ENCODE data around the gene CD3E.

The CD3E gene

GRCh38 chr11:118304568-118305248 is at the start of gene CD3E:
TSS of gene CD3E (plus strand) at chr11:118304730. CDS start at chr11:118304953, 223 bp downstream.
- no peak within 1 kb of the TSS for H3K4me3 ChIP-seq (ENCODE audit: low read length)
- DNase-seq (ENCODE audit: low read depth) = no peak
- TF ChIP-seq CTCF (conservative IDR thresholded peaks at IDR 0.05; ENCODE audit: low read length) = no peak

GRCh38 chr11:118258410-118258809 is 46.1 kb upstream of the CD3E start:
- DNase-seq (ENCODE audit: low read depth) = no peak
- no peak overlapping the region for H3K4me3 ChIP-seq (ENCODE audit: low read length)
- TF ChIP-seq CTCF (conservative IDR thresholded peaks at IDR 0.05; ENCODE audit: low read length) = peak; percentile 16; the same call in 1 of the 2 replicates

GRCh38 chr11:118259138-118259537 is 45.4 kb upstream of the CD3E start:
- TF ChIP-seq CTCF (conservative IDR thresholded peaks at IDR 0.05; ENCODE audit: low read length) = no peak
- H3K4me3 ChIP-seq (ENCODE audit: low read length) = no peak overlapping the region
- DNase-seq (ENCODE audit: low read depth) = no peak

GRCh38 chr11:118260353-118260752 is 44.2 kb upstream of the CD3E start:
- no peak for DNase-seq (ENCODE audit: low read depth)
- no peak for TF ChIP-seq CTCF (conservative IDR thresholded peaks at IDR 0.05; ENCODE audit: low read length)
- no peak overlapping the region for H3K4me3 ChIP-seq (ENCODE audit: low read length)

GRCh38 chr11:118263112-118263511 is 41.4 kb upstream of the CD3E start:
- no peak for TF ChIP-seq CTCF (conservative IDR thresholded peaks at IDR 0.05; ENCODE audit: low read length)
- no peak for DNase-seq (ENCODE audit: low read depth)
- no peak overlapping the region for H3K4me3 ChIP-seq (ENCODE audit: low read length)

GRCh38 chr11:118263695-118264568 is 40.6 kb upstream of the CD3E start, which contains the start of gene MPZL2:
TSS of gene MPZL2 (minus strand) at chr11:118264297. CDS start at chr11:118264153, 144 bp downstream.
- no peak for TF ChIP-seq CTCF (conservative IDR thresholded peaks at IDR 0.05; ENCODE audit: low read length)
- no peak within 1 kb of the TSS for H3K4me3 ChIP-seq (ENCODE audit: low read length)
- DNase-seq (ENCODE audit: low read depth) = no peak
